ENCODE measurements around the gene SAA4. TPM values are rescaled to one million over a fixed set of nuclear protein-coding genes. Genes with fewer than 3 reads are reported as not detected.
"Not testable (repeated sequence)": the region's sequence is repeated elsewhere in the genome, so short reads cannot be mapped to it uniquely, and the experiment has no call there.

SAA4 gene
- polyA plus RNA-seq, 1 experiment = not detected

GRCh38 chr11:18271206-18271605, 34.6 kb upstream of the SAA4 start:
- no peak overlapping the region for H3K4me3 ChIP-seq (ENCODE audit: low read depth, low read length)
- H3K27me3 ChIP-seq (ENCODE audit: control insufficient read depth, insufficient read depth, low read length) = no peaks in the 10 kb centered on the region
- CTCF ChIA-PET = no interaction called here
- H3K36me3 ChIP-seq (ENCODE audit: control insufficient read depth, insufficient read depth, low read length) = no peaks in the 10 kb centered on the region
- no peak for TF ChIP-seq CTCF (IDR thresholded peaks at IDR 0.05; ENCODE audit: insufficient read depth, low read depth, low read length)
- POLR2A ChIA-PET = no interaction called here
- DNase-seq (ENCODE audit: low read depth) = no peak

GRCh38 chr11:18270102-18270501, 33.5 kb upstream of the SAA4 start:
- DNase-seq (ENCODE audit: low read depth) = no peak
- ChIA-PET CTCF (no interaction called here), POLR2A (no interaction called here)
- H3K36me3 ChIP-seq (ENCODE audit: control insufficient read depth, insufficient read depth, low read length) = no peaks in the 10 kb centered on the region
- H3K4me3 ChIP-seq (ENCODE audit: low read depth, low read length) = no peak overlapping the region
- TF ChIP-seq CTCF (IDR thresholded peaks at IDR 0.05; ENCODE audit: insufficient read depth, low read depth, low read length) = no peak
- H3K27me3 ChIP-seq (ENCODE audit: control insufficient read depth, insufficient read depth, low read length) = peaks cover 2% of the 10 kb centered on the region; the same call in 1 of the 2 replicates

- POLR2A ChIA-PET; CTCF ChIA-PET; H3K27me3 ChIP-seq (ENCODE audit: control insufficient read depth, insufficient read depth, low read length); DNase-seq (ENCODE audit: low read depth); H3K36me3 ChIP-seq (ENCODE audit: control insufficient read depth, insufficient read depth, low read length); H3K4me3 ChIP-seq (ENCODE audit: low read depth, low read length): not testable (repeated sequence)
Measured at GRCh38 chr11:18269252-18269651, 32.6 kb upstream of the SAA4 start.

GRCh38 chr11:18267335-18268133, 30.9 kb upstream of the SAA4 start:
- H3K36me3 ChIP-seq (ENCODE audit: control insufficient read depth, insufficient read depth, low read length); POLR2A ChIA-PET; H3K27me3 ChIP-seq (ENCODE audit: control insufficient read depth, insufficient read depth, low read length); DNase-seq (ENCODE audit: low read depth); H3K4me3 ChIP-seq (ENCODE audit: low read depth, low read length); CTCF ChIA-PET: not testable (repeated sequence)

GRCh38 chr11:18265949-18266348, 29.3 kb upstream of the SAA4 start, which contains the start of gene SAA1:
Gene SAA1 (plus strand): TSS chr11:18266264. CDS start chr11:18266888, 624 bp downstream.
- Histone ChIP-seq H3K36me3 (ENCODE audit: control insufficient read depth, insufficient read depth, low read length) (no peaks in the 10 kb centered on the region), H3K4me3 (ENCODE audit: low read depth, low read length) (no peak within 1 kb of the TSS), H3K27me3 (ENCODE audit: control insufficient read depth, insufficient read depth, low read length) (peaks cover 2% of the 10 kb centered on the region; the same call in 1 of the 2 replicates)
- no peak for TF ChIP-seq CTCF (IDR thresholded peaks at IDR 0.05; ENCODE audit: insufficient read depth, low read depth, low read length)
- POLR2A ChIA-PET = no interaction called here
- CTCF ChIA-PET = interaction anchor here (0.9 kb wide), 1 partner anchor 22 kb away, joined by 3 read pairs; no protein-coding TSS in a partner anchor
- DNase-seq (ENCODE audit: low read depth) = no peak

GRCh38 chr11:18264677-18265555, 28.3 kb upstream of the SAA4 start:
- ChIA-PET POLR2A (no interaction called here), CTCF (interaction anchor here (0.9 to 1.2 kb wide), 2 partner anchors 20 to 21 kb away, joined by 3 read pairs; no protein-coding TSS in a partner anchor)
- TF ChIP-seq CTCF (IDR thresholded peaks at IDR 0.05; ENCODE audit: insufficient read depth, low read depth, low read length) = no peak
- no peak for DNase-seq (ENCODE audit: low read depth)
- Histone ChIP-seq H3K27me3 (ENCODE audit: control insufficient read depth, insufficient read depth, low read length) (peaks cover 2% of the 10 kb centered on the region; the same call in 1 of the 2 replicates), H3K4me3 (ENCODE audit: low read depth, low read length) (no peak overlapping the region), H3K36me3 (ENCODE audit: control insufficient read depth, insufficient read depth, low read length) (no peaks in the 10 kb centered on the region)
